Testis (tissue), 3 donors: ENCODE results near the gene TULP4. TPM values are rescaled to one million over a fixed set of nuclear protein-coding genes. Genes with fewer than 3 reads are reported as not detected.

Source experiments
- DNase-seq: peaks from one replicate; pipeline ENCODE4 v3.0.0-alpha.2; 2019
- H3K27ac ChIP-seq, 2 donors: fragments of 200-600 bp; sonication (generic); one replicate each; pipeline ENCODE4 v1.5.1; 2019
- H3K27me3 ChIP-seq: fragments of 200-600 bp; sonication (generic); one replicate; pipeline ENCODE4 v1.5.1; 2019
- H3K36me3 ChIP-seq: fragments of 200-600 bp; sonication (generic); one replicate; pipeline ENCODE4 v1.5.1; 2017; ENCODE audit warnings: low read depth; ENCODE audit errors: missing control alignments
- H3K4me1 ChIP-seq: fragments of 200-600 bp; sonication (generic); one replicate; pipeline ENCODE4 v1.5.1; 2019
- H3K4me3 ChIP-seq, 2 donors: fragments of 200-600 bp; sonication (generic); one replicate each; pipeline ENCODE4 v1.5.1; 2017 to 2019
- H3K9me3 ChIP-seq: fragments of 200-600 bp; sonication (generic); one replicate; pipeline ENCODE4 v1.5.1; 2017
- POLR2A ChIP-seq: fragments of 450-650 bp; IDR thresholded peaks from one replicate; pipeline ENCODE4 v1.6.1; 2017; ENCODE audit warnings: antibody characterized with exemption, mild to moderate bottlenecking, moderate library complexity
- WGBS, 2 donors: methylation state at CpG; one replicate each; pipeline ENCODE4 v1.1.5; 2018; 5-methylcytosine and 5-hydroxymethylcytosine counted together
- intact Hi-C: fragments of 100-400 bp; cut with DNase I; formaldehyde crosslinking; loops from one replicate; pipeline ENCODE4 v1.15.1; 2023; ENCODE audit warnings: low total_unique reads
- polyA plus RNA-seq: library from polyadenylated mRNA; stranded (reverse); fragments of 350-450 nt; fragmentation: Illumina TruSeq; extraction: RNeasy Lipid Tissue Mini Kit (QIAGEN cat#74804); gene quantifications from one replicate; pipeline ENCODE4 v1.2.3, GENCODE V29; 2014; ENCODE audit warnings: low read depth, low replicate concordance; ENCODE audit not compliant: insufficient read depth
- total RNA-seq, 2 donors: library from RNA; depleted of rRNA; stranded (reverse); fragments of >200 nt; gene quantifications; one replicate each; pipeline ENCODE4 v1.2.3, GENCODE V29; 2016
- TF ChIP-seq, protein P1 (sequence below), 3 experiments: fragments of 450-650 bp in 2 of 3; fragments of 200-600 bp in 1 of 3; sonication (generic) in 1 of 3; IDR thresholded peaks; one replicate each; pipeline ENCODE4 v1.5.1; 2016 to 2019; ENCODE audit warnings: antibody characterized with exemption in 3 of 3, mild to moderate bottlenecking in 2 of 3, moderate library complexity in 1 of 3

TULP4 gene
- total and polyA plus RNA-seq, 3 donors from 2014 or later: 18.0 to 211 (median 116) TPM

DNA sequence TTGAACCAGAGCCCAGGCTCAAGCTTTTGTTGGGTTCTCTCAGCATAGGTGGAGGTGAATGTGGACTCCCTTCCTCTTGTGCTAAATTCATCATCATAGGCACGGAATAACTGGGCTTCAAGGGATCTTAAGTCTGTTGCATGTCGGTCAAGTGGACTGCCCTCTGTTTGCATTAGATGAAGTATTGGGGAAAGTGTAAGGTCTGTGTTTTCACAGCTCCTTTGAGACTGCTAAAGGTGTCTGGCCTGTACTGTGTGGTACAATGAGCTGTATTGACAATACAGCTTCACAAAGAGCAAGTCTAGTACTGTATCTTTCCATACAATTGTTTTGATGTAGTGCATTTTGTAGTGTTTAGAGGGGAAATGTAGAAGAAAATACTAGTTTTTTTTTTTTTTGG is 34.3 kb upstream of the TULP4 start:
- Histone ChIP-seq H3K4me3 (no peak overlapping the region), H3K36me3 (no peaks in the 10 kb centered on the region), H3K9me3 (no peaks in the 10 kb centered on the region), H3K27ac (no peak overlapping the region), H3K4me1 (peaks cover 3% of the 10 kb centered on the region), H3K27me3 (no peaks in the 10 kb centered on the region)
- no peak for DNase-seq
- whole genome bisulfite sequencing, 2 donors: 93 to 95% methylated on average over 2 of the region's 2 CpGs
- TF ChIP-seq POLR2A: no peak
- TF ChIP-seq, protein P1, sequence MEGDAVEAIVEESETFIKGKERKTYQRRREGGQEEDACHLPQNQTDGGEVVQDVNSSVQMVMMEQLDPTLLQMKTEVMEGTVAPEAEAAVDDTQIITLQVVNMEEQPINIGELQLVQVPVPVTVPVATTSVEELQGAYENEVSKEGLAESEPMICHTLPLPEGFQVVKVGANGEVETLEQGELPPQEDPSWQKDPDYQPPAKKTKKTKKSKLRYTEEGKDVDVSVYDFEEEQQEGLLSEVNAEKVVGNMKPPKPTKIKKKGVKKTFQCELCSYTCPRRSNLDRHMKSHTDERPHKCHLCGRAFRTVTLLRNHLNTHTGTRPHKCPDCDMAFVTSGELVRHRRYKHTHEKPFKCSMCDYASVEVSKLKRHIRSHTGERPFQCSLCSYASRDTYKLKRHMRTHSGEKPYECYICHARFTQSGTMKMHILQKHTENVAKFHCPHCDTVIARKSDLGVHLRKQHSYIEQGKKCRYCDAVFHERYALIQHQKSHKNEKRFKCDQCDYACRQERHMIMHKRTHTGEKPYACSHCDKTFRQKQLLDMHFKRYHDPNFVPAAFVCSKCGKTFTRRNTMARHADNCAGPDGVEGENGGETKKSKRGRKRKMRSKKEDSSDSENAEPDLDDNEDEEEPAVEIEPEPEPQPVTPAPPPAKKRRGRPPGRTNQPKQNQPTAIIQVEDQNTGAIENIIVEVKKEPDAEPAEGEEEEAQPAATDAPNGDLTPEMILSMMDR (IDR thresholded peaks at IDR 0.05): no peak
- intact Hi-C loops: no loop called here

GRCh38 chr6:158279615-158280014 is 32.6 kb upstream of the TULP4 start:
- peak; percentile 63 for DNase-seq
- intact Hi-C loops: no loop called here
- TF ChIP-seq, protein P1 (IDR thresholded peaks at IDR 0.05): no peak
- no peak for TF ChIP-seq POLR2A
- peaks cover 18% of the 10 kb centered on the region for H3K4me1 ChIP-seq
- WGBS, 2 donors: 52 to 60% methylated on average over 13 of the region's 13 CpGs
- no peaks in the 10 kb centered on the region for H3K27me3 ChIP-seq
- H3K9me3 ChIP-seq: no peaks in the 10 kb centered on the region
- no peak overlapping the region for H3K4me3 ChIP-seq
- peak overlapping the region; percentile 18 to 65 for H3K27ac ChIP-seq
- no peaks in the 10 kb centered on the region for H3K36me3 ChIP-seq

DNA sequence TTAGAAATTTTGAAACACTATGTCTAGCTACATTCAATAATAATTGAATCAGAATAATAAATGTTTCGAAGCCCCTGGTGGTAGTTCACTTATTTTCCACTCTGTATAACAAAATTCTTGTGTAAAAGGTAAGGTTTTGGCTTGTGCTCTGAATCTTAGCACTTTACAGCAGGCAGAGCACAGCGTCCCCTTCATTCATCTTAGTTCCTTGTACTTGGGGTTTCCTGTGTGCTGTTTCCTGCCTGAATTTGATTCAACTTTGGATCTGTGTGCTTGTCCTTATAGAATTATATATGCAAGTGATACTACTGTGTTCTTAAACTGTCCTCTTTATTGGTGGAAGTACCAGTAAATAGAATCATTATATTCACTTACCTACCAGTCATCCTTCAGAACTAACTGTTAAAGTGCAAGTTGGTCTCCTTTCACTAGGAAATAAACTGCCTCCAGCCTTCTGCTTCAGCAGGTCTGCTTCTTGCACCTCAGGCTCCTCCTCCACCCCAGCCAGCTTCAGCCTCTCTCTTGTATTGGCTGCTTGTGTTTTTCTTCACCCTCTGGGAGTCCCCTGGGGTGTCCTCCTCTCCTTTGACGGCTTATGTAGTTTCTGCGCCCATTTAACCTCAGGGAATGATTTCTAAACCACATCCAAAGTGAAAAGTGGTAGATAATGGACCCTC is 28.8 kb upstream of the TULP4 start:
- Histone ChIP-seq H3K36me3 (no peaks in the 10 kb centered on the region), H3K4me3 (no peak overlapping the region), H3K27me3 (no peaks in the 10 kb centered on the region), H3K4me1 (peaks cover 18% of the 10 kb centered on the region), H3K9me3 (no peaks in the 10 kb centered on the region), H3K27ac (peak overlapping the region; percentile 42 to 61)
- intact Hi-C loops: no loop called here
- TF ChIP-seq, protein P1 (IDR thresholded peaks at IDR 0.05): no peak
- no peak for TF ChIP-seq POLR2A
- whole genome bisulfite sequencing, 2 donors: 54 to 56% methylated on average over 4 of the region's 4 CpGs
- DNase-seq: peak; percentile 28

GRCh38 chr6:158284007-158284875 is 28.0 kb upstream of the TULP4 start:
- Histone ChIP-seq H3K4me1 (peaks cover 19% of the 10 kb centered on the region), H3K27ac (peak overlapping the region; percentile 42 to 61), H3K9me3 (no peaks in the 10 kb centered on the region), H3K27me3 (no peaks in the 10 kb centered on the region), H3K36me3 (no peaks in the 10 kb centered on the region), H3K4me3 (no peak overlapping the region)
- intact Hi-C loops: no loop called here
- DNase-seq: no peak
- TF ChIP-seq POLR2A: no peak
- TF ChIP-seq, protein P1 (IDR thresholded peaks at IDR 0.05): no peak
- WGBS, 2 donors: 70 to 82% methylated on average over 11 of the region's 11 CpGs
